ENCODE results near the gene REV1.

DNA sequence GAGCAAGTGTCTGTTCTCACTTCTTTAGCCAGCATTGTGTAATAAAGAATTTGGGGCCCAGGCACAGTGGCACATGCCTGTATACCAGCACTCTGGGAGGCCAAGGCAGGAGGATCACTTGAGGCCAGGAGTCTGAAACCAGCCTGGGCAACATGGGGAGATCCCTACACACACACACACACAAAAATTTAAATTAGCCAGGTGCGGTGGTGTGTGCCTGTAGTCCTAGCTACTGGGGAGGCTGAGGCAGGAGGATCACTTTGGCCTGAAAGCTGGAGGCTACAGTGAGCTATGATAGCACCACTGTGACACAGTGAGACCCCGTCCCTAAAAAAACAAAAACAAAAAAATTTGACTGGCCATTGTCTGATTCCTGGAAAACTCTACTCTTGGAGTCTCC is 8.3 kb downstream of the REV1 start:
- TF ChIP-seq POLR2A (IDR thresholded peaks at IDR 0.05; ENCODE audit: low read length) (no peak), GATA1 (IDR thresholded peaks at IDR 0.05; ENCODE audit: low read depth, low read length) (no peak)
